H1 (cell line): ENCODE data around the gene PFN3. TPM values are rescaled to one million over a fixed set of nuclear protein-coding genes. Genes with fewer than 3 reads are reported as not detected.
A peak's percentile ranks its signal among the peaks of the same experiment; 100 is the strongest.

ENCODE experiments used
- CTCF ChIA-PET: fragments of 300-600 bp; sonication (Branson Sonifier 250); formaldehyde crosslinking; loops from one replicate; lab custom pipeline; 2021; ENCODE audit not compliant: partially characterized antibody; lab: Charles Lee
- POLR2A ChIA-PET: fragments of 300-600 bp; sonication (Branson Sonifier 250); formaldehyde crosslinking; loops from one replicate; lab custom pipeline; 2021; ENCODE audit warnings: inconsistent platforms; ENCODE audit not compliant: partially characterized antibody; lab: Charles Lee
- DNase-seq, 2 experiments: peaks; one replicate each; pipeline versions ENCODE4 v3.0.0 to v3.0.0-alpha.2; 2010 to 2022; ENCODE audit warnings: low spot score in 2 of 2, low read depth in 1 of 2, mixed read lengths in 1 of 2
- FAIRE-seq: peaks from 2 replicates; lab custom pipeline; 2011; peaks lifted over from hg19 to GRCh38; lab: Jason Lieb, UNC
- H2AFZ ChIP-seq: 2 replicates; pipeline ENCODE4 v1.8.1; 2012; ENCODE audit warnings: low read length, inconsistent platforms
- H2AK5ac ChIP-seq: 2 replicates; pipeline ENCODE4 v1.6.1; 2013; ENCODE audit warnings: low read depth, low read length
- H2BK120ac ChIP-seq: replicated peaks from 2 replicates; pipeline ENCODE3; 2013; ENCODE audit warnings: low read depth, low read length, inconsistent platforms
- H2BK12ac ChIP-seq: 2 replicates; pipeline ENCODE4 v1.6.1; 2013; ENCODE audit warnings: low read depth, low read length
- H2BK15ac ChIP-seq: 2 replicates; pipeline ENCODE4 v1.6.1; 2013; ENCODE audit warnings: low read length
- H2BK20ac ChIP-seq: 2 replicates; pipeline ENCODE4 v1.6.1; 2013; ENCODE audit warnings: low read length
- H2BK5ac ChIP-seq: 2 replicates; pipeline ENCODE4 v1.6.1; 2013; ENCODE audit warnings: low read depth, low read length
- H3K14ac ChIP-seq: 2 replicates; pipeline ENCODE4 v1.6.1; 2013; ENCODE audit warnings: inconsistent platforms; ENCODE audit not compliant: insufficient read length
- H3K18ac ChIP-seq: 2 replicates; pipeline ENCODE4 v1.6.1; 2013; ENCODE audit warnings: low read length; ENCODE audit errors: extremely low read depth
- H3K23ac ChIP-seq: 2 replicates; pipeline ENCODE4 v1.6.1; 2013; ENCODE audit warnings: inconsistent platforms; ENCODE audit not compliant: insufficient read length
- H3K23me2 ChIP-seq: 2 replicates; pipeline ENCODE4 v1.6.1; 2013; ENCODE audit warnings: low read depth, low read length
- H3K27ac ChIP-seq: 2 replicates; pipeline ENCODE4 v1.6.1; 2011; ENCODE audit warnings: low read depth, low read length, inconsistent platforms
- H3K27me3 ChIP-seq, 4 experiments: replicated peaks in 1 of 4; 1 replicate in 1 of 4; 2 replicates in 3 of 4; pipeline versions ENCODE4 v1.6.1 to v1.8.1; 2011 to 2013; ENCODE audit warnings: low read length in 3 of 4, mild to moderate bottlenecking in 3 of 4, inconsistent platforms in 2 of 4, mixed read lengths in 2 of 4, moderate library complexity in 1 of 4; ENCODE audit not compliant: control insufficient read depth in 3 of 4, insufficient read depth in 3 of 4; ENCODE audit errors: extremely low read depth in 1 of 4
- H3K36me3 ChIP-seq, 4 experiments: 2 replicates each; pipeline versions ENCODE4 v1.6.1 to v1.8.1; 2011 to 2013; ENCODE audit warnings: mild to moderate bottlenecking in 4 of 4, low read length in 3 of 4, moderate library complexity in 2 of 4, control low read depth in 1 of 4, inconsistent platforms in 1 of 4; ENCODE audit not compliant: insufficient read depth in 4 of 4, control insufficient read depth in 2 of 4
- H3K4ac ChIP-seq: replicated peaks from 2 replicates; pipeline ENCODE3; 2013; ENCODE audit warnings: low read length, low read depth, mixed read lengths, inconsistent platforms; ENCODE audit not compliant: insufficient read length
- H3K4me1 ChIP-seq, 4 experiments: replicated peaks in 1 of 4; 1 replicate in 1 of 4; 2 replicates in 3 of 4; pipeline versions ENCODE4 v1.6.1 to v1.8.1; 2011 to 2013; ENCODE audit warnings: low read length in 3 of 4, inconsistent platforms in 2 of 4, mixed read lengths in 1 of 4; ENCODE audit not compliant: insufficient read depth in 4 of 4, control insufficient read depth in 3 of 4
- H3K4me2 ChIP-seq, 2 experiments: 2 replicates each; pipeline versions ENCODE4 v1.6.1 to v1.8.1; 2011 to 2013; ENCODE audit warnings: low read depth in 2 of 2, low read length in 2 of 2, control low read depth in 1 of 2, inconsistent platforms in 1 of 2, mild to moderate bottlenecking in 1 of 2; ENCODE audit not compliant: insufficient read depth in 1 of 2
- H3K4me3 ChIP-seq, 4 experiments: fragments of 200-600, 300-600 bp in 1 of 4; sonication (generic), shearing (Covaris generic), sonication (Bioruptor Twin) in 1 of 4; 2 replicates each; pipeline versions ENCODE4 v1.5.1 to v1.8.1; 2011 to 2016; ENCODE audit warnings: low read length in 4 of 4, low read depth in 3 of 4, control low read depth in 2 of 4, inconsistent platforms in 2 of 4, mild to moderate bottlenecking in 2 of 4, mixed read lengths in 1 of 4, moderate library complexity in 1 of 4; ENCODE audit not compliant: insufficient read depth in 2 of 4; ENCODE audit errors: extremely low read depth in 1 of 4
- H3K56ac ChIP-seq: replicated peaks from 2 replicates; pipeline ENCODE3; 2013; ENCODE audit warnings: low read depth, mild to moderate bottlenecking, mixed read lengths, low read length, inconsistent platforms; ENCODE audit not compliant: insufficient read length
- H3K79me1 ChIP-seq: 2 replicates; pipeline ENCODE4 v1.6.1; 2013; ENCODE audit warnings: low read depth, low read length, control low read depth
- H3K79me2 ChIP-seq, 2 experiments: 2 replicates each; pipeline versions ENCODE4 v1.6.1 to v1.8.1; 2012 to 2013; ENCODE audit warnings: low read length in 2 of 2, mild to moderate bottlenecking in 2 of 2, inconsistent platforms in 1 of 2; ENCODE audit not compliant: insufficient read depth in 2 of 2, control insufficient read depth in 1 of 2
- H3K9ac ChIP-seq, 4 experiments: replicated peaks in 1 of 4; 1 replicate in 1 of 4; 2 replicates in 3 of 4; pipeline versions ENCODE4 v1.6.1 to v1.8.1; 2011 to 2013; ENCODE audit warnings: low read depth in 3 of 4, low read length in 3 of 4, control low read depth in 2 of 4, mild to moderate bottlenecking in 2 of 4, moderate library complexity in 2 of 4, inconsistent platforms in 1 of 4; ENCODE audit errors: extremely low read depth in 1 of 4
- H3K9me3 ChIP-seq, 2 experiments: 2 replicates each; pipeline versions ENCODE4 v1.6.1 to v1.8.1; 2012 to 2013; ENCODE audit warnings: mild to moderate bottlenecking in 2 of 2, moderate library complexity in 2 of 2, control low read depth in 1 of 2, inconsistent platforms in 1 of 2, low read depth in 1 of 2, low read length in 1 of 2, mixed read lengths in 1 of 2; ENCODE audit not compliant: insufficient read depth in 2 of 2
- H4K20me1 ChIP-seq, 2 experiments: replicated peaks in 1 of 2; 2 replicates each; pipeline versions ENCODE3 to v1.8.1; 2011 to 2013; ENCODE audit warnings: inconsistent platforms in 2 of 2, low read length in 2 of 2, mild to moderate bottlenecking in 1 of 2; ENCODE audit not compliant: insufficient read depth in 2 of 2, control insufficient read depth in 1 of 2
- H4K5ac ChIP-seq: 2 replicates; pipeline ENCODE4 v1.6.1; 2013; ENCODE audit warnings: low read length, low read depth, mixed read lengths, inconsistent platforms; ENCODE audit not compliant: insufficient read length
- H4K8ac ChIP-seq: 2 replicates; pipeline ENCODE4 v1.8.0; 2013; ENCODE audit warnings: mild to moderate bottlenecking, moderate library complexity, low read length, inconsistent platforms; ENCODE audit not compliant: insufficient read depth; ENCODE audit errors: extremely low read depth
- H4K91ac ChIP-seq: replicated peaks from 2 replicates; pipeline ENCODE3; 2013; ENCODE audit warnings: low read length, mixed read lengths, inconsistent platforms; ENCODE audit not compliant: insufficient read length
- EGR1 ChIP-seq: IDR thresholded peaks from 2 replicates; pipeline ENCODE4 v1.6.1; 2011; ENCODE audit warnings: low read depth, low read length, borderline replicate concordance
- GTF2F1 ChIP-seq: IDR thresholded peaks from 2 replicates; pipeline ENCODE4 v1.6.1; 2012; ENCODE audit warnings: low read depth, low read length, improper control_type of control experiment, borderline replicate concordance
- HDAC2 ChIP-seq, 2 experiments: fragments of 300-600 bp in 1 of 2; sonication (generic) in 1 of 2; IDR thresholded peaks; 2 replicates each; pipeline ENCODE4 v1.6.1; 2011 to 2012; ENCODE audit warnings: low read depth in 2 of 2, low read length in 2 of 2, mild to moderate bottlenecking in 2 of 2, moderate library complexity in 2 of 2, borderline replicate concordance in 1 of 2, inconsistent platforms in 1 of 2
- KDM4A ChIP-seq: IDR thresholded peaks from one replicate; pipeline ENCODE4 v1.7.1; 2012; ENCODE audit warnings: low read depth, mild to moderate bottlenecking, moderate library complexity, low read length, inconsistent platforms; ENCODE audit not compliant: severe bottlenecking
- NRF1 ChIP-seq: IDR thresholded peaks from 2 replicates; pipeline ENCODE4 v1.6.1; 2011; ENCODE audit warnings: mild to moderate bottlenecking, low read depth, low read length, improper control_type of control experiment
- POLR2AphosphoS5 ChIP-seq: IDR thresholded peaks from 2 replicates; pipeline ENCODE4 v1.6.1; 2011; ENCODE audit warnings: low read depth, low read length
- RXRA ChIP-seq: IDR thresholded peaks from 2 replicates; pipeline ENCODE4 v1.6.1; 2011; ENCODE audit warnings: low read depth, mild to moderate bottlenecking, low read length, moderate library complexity; ENCODE audit not compliant: insufficient read depth
- TBP ChIP-seq: IDR thresholded peaks from 2 replicates; pipeline ENCODE4 v1.6.1; 2011; ENCODE audit warnings: low read depth, low read length, improper control_type of control experiment
- WGBS, 2 experiments: shearing (Covaris generic) in 1 of 2; methylation state at CpG; one replicate each; pipeline versions ENCODE4 v1.1.6 to v1.1.7; 2013 to 2015; ENCODE audit warnings: low lambda C conversion rate in 2 of 2, mixed read lengths in 2 of 2, inconsistent platforms in 1 of 2, low coverage in 1 of 2, missing lambda C conversion rate in 1 of 2; ENCODE audit not compliant: insufficient replicate concordance in 2 of 2, insufficient coverage in 1 of 2, insufficient read length in 1 of 2; ENCODE audit errors: extremely low coverage in 1 of 2, missing lambda C conversion rate in 1 of 2; 5-methylcytosine and 5-hydroxymethylcytosine counted together
- polyA plus RNA-seq, 7 experiments: library from polyadenylated mRNA; depleted of rRNA in 3 of 7; stranded (reverse) in 5 of 7; unstranded in 2 of 7; fragments of >200 nt in 5 of 7; fragments of 200-250 nt in 2 of 7; gene quantifications; 1 replicate in 5 of 7; 2 replicates in 1 of 7; 4 replicates in 1 of 7; pipeline versions ENCODE4 v1.2.1 to v1.2.3, GENCODE V29; 2011 to 2013; ENCODE audit warnings: missing spikeins in 2 of 7, mixed read lengths in 2 of 7
- total RNA-seq: library from RNA; stranded (reverse); fragmentation: NEBNext Ultra II Directional; extraction: Animal tissue kit (Norgen Biotek cat#: 25700); gene quantifications from 2 replicates; pipeline ENCODE4 v1.2.1, GENCODE V29; 2021
- TF ChIP-seq, protein P1 (sequence below): IDR thresholded peaks from 2 replicates; pipeline ENCODE4 v1.6.1; 2012; ENCODE audit warnings: inconsistent platforms

PFN3 gene
- total and polyA plus RNA-seq, 2 of the 8 experiments (the other 6 are each of a cell fraction or from before 2014, with no cell fraction given) = not detected

DNA sequence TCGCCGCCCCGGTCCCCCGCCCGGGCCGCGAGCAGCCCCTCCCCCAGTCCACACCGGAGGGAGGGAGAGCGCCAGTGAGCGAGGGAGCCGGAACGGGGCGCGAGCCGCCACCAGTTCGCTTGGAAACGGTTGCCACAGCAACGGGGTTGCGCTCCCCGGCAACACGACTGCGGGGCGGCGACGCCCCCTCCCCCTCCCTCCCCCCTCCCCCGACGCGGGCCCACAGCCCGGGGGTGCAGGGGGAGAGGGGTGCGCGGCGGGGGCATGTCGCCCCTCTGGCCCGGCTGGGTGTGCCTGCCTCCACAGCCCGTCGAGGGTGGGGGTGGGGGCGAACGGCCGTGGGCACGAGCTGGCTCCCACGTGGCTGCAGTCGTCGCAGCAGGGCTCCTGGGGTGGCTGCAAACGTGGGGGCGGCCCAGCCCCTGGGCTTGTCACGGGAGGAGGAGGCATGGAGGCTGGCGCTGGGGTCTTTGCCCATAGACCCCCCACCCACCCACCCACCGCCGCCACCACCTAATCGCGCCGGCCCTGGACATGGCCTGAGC lies 46.7 kb upstream of the PFN3 start:
- H2BK15ac ChIP-seq = no peak overlapping the region
- no peak overlapping the region for H3K56ac ChIP-seq
- peaks cover 9% of the 10 kb centered on the region for H3K23me2 ChIP-seq
- H3K23ac ChIP-seq = no peak overlapping the region
- H4K91ac ChIP-seq = peak overlapping the region; percentile 57
- peak overlapping the region; percentile 44 for H3K4ac ChIP-seq
- TF ChIP-seq NRF1 (no peak), EGR1 (peak; percentile 15; the same call in 1 of the 2 replicates), TBP (no peak), KDM4A (peak; percentile 37), HDAC2 (IDR thresholded peaks at IDR 0.05; ENCODE audit: borderline replicate concordance in 1 of 2, low read depth in 2 of 2, low read length in 2 of 2) (0 out of 4 replicates have a peak, but pooled peaks of 1 of the 2 experiments have one; percentile 5), POLR2AphosphoS5 (0 out of 2 replicates have a peak, but pooled peaks have one; percentile 64), RXRA (no peak), GTF2F1 (no peak)
- TF ChIP-seq, protein P1, sequence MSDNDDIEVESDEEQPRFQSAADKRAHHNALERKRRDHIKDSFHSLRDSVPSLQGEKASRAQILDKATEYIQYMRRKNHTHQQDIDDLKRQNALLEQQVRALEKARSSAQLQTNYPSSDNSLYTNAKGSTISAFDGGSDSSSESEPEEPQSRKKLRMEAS = peak; percentile 67; the same call in 1 of the 2 replicates
- H3K4me1 ChIP-seq = peaks cover 0 to 30% (median 15%) of the 10 kb centered on the region in 4 experiments; a peak in 6 of 7 replicates
- peak overlapping the region in 2 of 4 experiments; percentile 74 to 76; a peak in 2 of 7 replicates for H3K9ac ChIP-seq
- no peak overlapping the region for H2AFZ ChIP-seq
- WGBS, 2 experiments = 0% methylated on average over 1 of the region's 52 CpGs; no CpG with 5 or more reads in 1 of the 2 experiments
- peak in 1 of 2 experiments; percentile 82 for DNase-seq
- H3K79me1 ChIP-seq = no peaks in the 10 kb centered on the region; the same call in none of the 2 replicates
- H2AK5ac ChIP-seq = no peak overlapping the region
- ChIA-PET CTCF (interaction anchor here (0.8 to 23.6 kb wide), 13 partner anchors 10 to 139 kb away, joined by 3 to 430 read pairs (median 8); partner anchors contain the start of genes F12, PDLIM7, PFN3 and SLC34A1), POLR2A (interaction anchor here (0.7 to 67.5 kb wide), 16 partner anchors 22 to 136 kb away, joined by 3 to 3349 read pairs (median 4); partner anchors contain the start of genes DBN1, DOK3, GRK6 and MXD3)
- no peak overlapping the region for H2BK120ac ChIP-seq
- peaks cover 0 to 7% of the 10 kb centered on the region in 2 experiments for H4K20me1 ChIP-seq
- FAIRE-seq = no peak
- peak overlapping the region; percentile 87 for H4K8ac ChIP-seq
- H3K27ac ChIP-seq = 0 out of 2 replicates have a peak overlapping the region, but pooled peaks have one; percentile 54
- H3K14ac ChIP-seq = no peak overlapping the region
- H3K27me3 ChIP-seq = peaks cover 0 to 18% (median 5%) of the 10 kb centered on the region in 4 experiments; a peak in 5 of 7 replicates
- no peaks in the 10 kb centered on the region for H3K9me3 ChIP-seq
- no peaks in the 10 kb centered on the region for H3K79me2 ChIP-seq
- H3K4me2 ChIP-seq = peak overlapping the region; percentile 89 to 93
- H3K4me3 ChIP-seq = peak overlapping the region; percentile 46 to 74 (median 64)
- H2BK5ac ChIP-seq = peak overlapping the region; percentile 68; the same call in 1 of the 2 replicates
- peaks cover 0 to 2% (median 0%) of the 10 kb centered on the region in 4 experiments; a peak in 1 of 8 replicates for H3K36me3 ChIP-seq
- H4K5ac ChIP-seq = peak overlapping the region; percentile 93
- no peak overlapping the region for H2BK20ac ChIP-seq
- H2BK12ac ChIP-seq = peak overlapping the region; percentile 20; the same call in 1 of the 2 replicates
- peak overlapping the region; percentile 93 for H3K18ac ChIP-seq
